Measurements from ENCODE around the gene S100A14.

S100A14 gene

DNA sequence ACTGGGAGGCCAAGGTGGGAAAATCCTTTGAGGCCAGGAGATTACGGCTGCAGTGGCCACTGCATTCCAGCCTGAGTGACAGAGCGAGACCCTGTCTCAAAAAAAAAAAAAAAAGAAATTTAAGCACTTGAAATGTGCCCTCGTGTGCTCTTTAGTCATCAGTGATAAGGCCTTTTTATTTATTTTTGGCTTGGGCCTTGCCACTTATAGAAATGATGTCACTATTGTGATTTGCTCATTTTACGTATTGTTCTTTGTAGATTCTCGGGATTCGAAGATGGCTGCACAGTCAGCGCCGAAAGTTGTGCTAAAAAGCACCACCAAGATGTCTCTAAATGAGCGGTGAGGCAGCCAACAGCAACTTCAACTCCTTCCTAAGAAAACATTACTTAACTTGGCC lies 20.2 kb upstream of the S100A14 start:
- no peak for DNase-seq

DNA sequence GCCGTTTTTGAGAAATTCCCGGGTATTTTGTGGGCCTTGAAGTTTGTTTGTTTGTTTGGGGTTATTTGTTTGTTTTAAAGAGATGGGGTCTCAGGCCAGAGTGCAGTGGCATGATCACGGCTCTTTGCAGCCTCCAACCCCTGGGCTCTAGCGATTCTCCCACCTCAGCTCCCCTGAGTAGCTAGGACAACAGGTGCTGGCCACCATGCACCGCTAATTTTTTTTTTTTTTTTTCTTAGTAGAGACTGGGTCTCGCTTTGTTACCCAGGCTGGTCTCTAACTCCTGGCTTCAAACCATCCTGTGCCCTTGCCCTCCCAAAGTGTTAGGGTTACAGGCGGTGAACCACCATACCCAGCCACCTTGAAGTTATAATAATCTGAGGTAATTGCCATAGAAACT lies 19.7 kb upstream of the S100A14 start:
- no peak for DNase-seq

DNA sequence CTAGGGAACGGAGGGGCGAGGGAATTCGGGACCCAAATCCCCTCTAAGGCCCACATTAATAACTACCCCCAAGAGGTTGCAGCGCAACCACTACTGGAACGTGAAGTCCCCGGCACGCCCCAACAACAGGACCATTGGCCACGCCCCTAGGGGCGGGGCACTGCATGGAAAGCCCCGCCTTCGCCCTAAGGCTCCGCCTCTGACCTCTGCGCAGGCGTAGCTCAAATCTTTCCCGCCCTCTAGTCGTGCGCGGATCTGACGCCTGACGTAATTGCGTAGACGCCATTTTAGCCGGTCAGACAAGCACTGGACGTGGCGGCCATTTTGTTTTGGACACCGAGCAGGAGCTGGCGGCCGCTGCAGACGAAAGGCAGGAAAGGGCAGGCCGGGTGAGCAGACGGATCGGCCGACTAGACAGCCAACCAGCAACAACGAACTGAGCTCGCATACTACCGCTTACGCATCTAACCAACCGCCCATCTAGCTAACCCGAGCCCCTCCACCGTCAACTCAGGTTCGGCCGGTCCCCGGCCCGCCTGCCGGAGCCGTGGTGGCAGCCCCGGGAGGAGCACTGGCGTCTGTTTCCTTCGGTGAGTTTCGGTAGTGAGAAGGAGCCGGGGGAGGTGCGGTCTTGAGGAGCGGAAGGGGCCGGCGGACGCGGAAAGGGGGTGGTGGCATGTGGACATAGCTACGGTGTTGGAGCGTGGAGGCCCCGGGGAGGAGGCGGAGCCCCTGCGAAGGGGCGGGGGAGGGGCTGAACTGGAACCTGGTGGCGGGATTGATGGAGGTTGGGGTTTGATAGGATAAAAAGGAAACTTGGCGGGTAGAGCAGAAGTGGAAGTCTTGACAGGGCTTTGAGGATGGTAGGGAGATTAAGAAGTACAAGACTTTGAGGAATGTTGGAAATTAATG lies 17.9 kb upstream of the S100A14 start, which contains the start of gene CHTOP:
CHTOP (plus strand) TSS at position 313 of the 912 bp plus-strand sequence. CDS start 2,523 bp downstream, outside the sequence.
- peak; percentile 96 to 98 for DNase-seq

DNA sequence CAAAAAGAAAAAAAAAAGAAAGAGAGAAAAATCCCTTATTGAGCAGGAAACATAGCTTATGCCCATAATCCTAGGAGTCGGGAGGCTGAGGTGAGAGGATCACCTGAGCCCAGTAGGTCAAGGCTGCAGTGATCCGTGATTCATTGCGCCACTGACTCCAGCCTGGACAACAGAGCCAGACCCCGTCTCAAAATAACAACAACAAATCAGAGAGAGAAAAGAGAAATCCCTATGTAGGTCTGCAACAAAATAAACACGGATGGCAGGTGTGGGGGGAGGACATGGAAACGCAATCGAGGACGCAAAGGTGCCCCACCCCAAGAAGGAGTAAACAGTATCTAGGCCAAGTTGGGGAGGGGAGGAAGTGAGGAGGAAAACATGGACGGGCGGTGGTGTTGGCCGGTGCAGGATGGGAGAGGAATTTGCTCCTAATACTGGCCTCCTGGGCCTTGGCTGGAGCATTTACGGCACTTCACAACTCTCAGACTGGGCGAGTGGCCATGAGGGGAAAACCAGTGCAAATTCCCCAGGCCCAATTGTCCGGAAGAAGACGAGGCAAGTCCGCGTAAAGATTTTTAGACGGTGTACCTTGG lies 17.1 kb upstream of the S100A14 start:
- no peak for DNase-seq

DNA sequence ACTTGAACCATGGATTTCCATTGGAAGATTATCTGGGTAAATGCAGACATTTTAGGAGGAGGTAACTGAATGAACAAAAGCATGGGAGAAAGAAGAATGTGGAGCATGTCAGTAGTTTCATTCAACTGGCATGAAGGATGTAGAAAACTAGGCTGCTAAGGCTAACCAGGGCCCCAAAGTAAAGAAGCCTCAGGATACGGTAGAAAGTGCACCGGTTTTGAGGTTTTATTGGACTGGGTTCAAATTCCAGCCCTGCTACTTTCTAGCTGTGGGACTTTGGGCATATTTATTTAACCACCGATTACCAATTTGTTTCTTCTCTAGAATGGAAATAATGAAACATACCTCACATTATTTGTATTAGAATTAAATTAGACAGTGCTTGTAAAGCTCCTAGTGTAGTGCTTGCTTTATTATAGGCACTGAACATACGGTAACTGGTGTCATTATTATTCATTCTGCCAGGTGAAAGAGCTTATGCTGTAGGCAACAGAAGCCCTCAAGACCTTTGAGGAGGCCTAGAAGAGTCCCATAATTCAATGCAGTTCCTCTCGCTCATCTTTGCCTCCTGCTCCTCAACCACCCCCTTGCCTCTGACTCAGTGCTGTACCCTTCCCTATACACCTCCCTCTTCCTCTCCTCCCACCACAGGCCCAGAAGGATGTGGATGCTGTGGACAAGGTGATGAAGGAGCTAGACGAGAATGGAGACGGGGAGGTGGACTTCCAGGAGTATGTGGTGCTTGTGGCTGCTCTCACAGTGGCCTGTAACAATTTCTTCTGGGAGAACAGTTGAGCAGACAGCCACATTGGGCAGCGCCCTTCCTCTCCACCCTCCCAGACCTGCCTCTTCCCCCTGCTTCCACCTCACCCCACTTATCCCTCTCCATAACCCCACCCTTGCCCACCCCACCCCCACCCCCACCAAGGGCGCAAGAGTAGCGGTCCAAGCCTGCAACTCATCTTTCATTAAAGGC lies 15.2 kb upstream of the S100A14 start:
- DNase-seq = no peak

DNA sequence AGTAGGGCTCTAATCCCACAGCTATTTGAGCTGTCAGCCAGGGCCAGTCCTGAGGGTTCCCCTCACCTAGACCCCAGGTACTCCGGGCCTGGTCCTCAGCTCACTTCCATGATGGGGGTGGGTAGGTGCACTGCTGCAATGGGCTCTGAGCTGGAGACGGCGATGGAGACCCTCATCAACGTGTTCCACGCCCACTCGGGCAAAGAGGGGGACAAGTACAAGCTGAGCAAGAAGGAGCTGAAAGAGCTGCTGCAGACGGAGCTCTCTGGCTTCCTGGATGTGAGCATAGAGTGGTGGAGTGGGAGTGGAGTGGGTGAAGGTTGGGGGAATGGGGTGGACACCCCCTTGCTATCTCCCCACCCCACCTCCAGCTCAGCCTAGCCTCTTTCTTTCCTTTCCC lies 14.3 kb upstream of the S100A14 start:
- DNase-seq = no peak

DNA sequence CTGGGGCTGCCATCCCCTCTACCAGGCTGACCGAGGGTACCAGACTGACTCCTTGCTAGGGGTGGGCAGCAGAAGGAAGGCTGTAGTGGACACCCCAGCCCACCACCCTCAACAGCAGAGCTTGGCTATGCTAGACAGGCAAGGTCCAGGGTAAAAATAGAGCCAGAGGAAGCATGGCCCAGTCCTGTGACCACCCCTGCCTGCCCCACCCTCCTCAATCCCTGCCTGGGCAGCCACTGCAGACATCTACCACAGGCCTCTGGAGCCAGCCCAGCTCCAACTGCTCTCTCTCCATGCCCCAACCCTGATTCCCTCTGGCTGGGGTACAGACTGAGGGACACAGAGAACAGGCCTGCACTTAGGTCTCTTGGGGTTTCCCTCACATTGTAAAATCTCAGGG lies 13.8 kb upstream of the S100A14 start:
- DNase-seq = no peak

DNA sequence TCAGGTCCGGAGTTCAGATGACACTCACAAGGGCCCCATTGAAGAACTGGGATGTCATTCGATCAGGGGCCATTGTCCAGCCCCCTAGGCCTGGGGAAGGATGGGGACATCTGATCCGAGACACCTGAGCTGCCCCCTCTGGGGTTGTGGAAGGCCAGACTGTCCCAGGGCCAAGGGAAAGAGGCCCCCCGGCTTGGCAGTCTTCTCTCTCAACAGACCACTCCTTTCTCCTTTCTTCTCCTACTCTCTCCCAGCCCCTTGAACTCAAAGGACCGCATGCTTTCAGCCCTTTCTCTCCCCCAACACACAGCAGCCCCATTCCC lies 13.2 kb upstream of the S100A14 start:
- DNase-seq = no peak

DNA sequence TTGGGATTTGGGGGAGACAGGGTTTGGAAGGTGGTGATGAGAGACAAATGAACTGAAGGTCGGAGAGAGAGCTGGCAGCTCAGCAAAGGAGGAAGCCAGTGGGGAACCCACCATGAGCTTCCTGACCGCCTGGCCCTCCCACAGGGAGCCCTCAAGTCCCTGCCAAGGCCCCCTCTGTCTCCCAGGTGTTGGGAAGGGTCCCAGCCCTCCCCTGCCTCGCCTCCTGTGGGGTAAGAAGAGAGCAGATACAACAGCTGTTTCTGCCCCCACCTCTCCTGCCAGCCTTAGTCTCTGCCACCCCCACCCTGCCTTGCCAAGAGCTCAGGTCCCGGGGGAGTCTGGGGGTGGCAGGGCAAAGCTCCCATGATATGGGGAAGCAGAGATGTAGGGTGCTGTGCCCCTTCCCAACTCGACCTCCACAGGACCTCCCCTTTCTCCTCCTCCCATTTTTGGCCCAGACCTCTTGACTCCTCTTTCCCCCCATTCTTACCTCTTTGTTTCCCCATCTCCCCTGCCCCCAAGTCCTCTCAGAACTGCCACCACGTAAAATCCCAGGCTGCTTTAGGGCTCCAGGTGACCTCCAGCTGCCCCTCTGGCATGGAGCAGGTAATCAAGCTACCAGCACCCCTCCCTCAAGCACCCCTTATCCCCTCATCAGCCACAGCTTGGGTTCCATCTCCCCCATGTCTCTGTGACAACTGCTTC lies 12.7 kb upstream of the S100A14 start:
- DNase-seq = no peak

DNA sequence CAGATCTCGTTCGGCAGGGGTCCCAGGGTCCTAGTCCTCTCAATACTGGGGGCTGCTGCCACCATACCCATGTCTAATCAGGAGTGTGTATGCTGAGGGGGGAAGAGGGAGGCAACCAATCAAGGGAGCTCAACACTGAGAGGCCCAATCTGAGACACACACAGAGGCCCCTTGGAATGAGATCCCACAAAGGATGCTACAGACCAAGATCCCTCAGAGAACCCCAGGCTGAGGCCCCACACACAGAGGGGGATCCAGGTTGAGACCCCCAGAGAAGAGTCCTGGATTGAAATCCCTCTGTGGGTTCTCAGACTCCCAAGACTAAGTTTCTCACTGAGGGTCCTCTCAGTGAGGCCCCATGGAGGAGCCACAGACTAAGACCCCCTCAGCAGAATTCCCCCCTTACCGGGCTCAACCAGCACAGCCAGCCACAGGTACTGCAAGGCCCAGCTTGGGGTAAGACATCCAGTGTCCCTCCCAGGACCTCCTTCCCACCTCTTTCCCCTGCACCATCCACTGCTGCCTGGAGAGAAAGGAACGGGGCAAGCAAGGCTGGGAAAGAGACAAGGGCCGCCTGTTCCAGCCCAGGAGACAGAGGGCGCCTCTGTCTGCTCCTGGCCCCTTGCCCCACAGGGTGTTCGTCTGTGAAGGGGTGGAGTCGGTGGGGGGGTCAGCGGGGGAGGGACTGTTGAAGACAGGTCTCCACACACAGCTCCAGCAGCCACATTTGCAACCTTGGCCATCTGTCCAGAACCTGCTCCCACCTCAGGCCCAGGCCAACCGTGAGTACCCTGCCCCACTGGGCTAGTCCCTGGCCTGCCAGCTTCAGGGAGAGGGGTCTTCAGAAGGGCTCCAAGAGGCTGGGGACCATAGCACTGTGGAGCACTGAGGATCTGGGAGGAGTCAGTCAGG lies 11.8 kb upstream of the S100A14 start, which contains the start of gene S100A1:
S100A1 (plus strand) TSS at position 720 of the 912 bp plus-strand sequence. CDS start 2,088 bp downstream, outside the sequence.
- DNase-seq = no peak

DNA sequence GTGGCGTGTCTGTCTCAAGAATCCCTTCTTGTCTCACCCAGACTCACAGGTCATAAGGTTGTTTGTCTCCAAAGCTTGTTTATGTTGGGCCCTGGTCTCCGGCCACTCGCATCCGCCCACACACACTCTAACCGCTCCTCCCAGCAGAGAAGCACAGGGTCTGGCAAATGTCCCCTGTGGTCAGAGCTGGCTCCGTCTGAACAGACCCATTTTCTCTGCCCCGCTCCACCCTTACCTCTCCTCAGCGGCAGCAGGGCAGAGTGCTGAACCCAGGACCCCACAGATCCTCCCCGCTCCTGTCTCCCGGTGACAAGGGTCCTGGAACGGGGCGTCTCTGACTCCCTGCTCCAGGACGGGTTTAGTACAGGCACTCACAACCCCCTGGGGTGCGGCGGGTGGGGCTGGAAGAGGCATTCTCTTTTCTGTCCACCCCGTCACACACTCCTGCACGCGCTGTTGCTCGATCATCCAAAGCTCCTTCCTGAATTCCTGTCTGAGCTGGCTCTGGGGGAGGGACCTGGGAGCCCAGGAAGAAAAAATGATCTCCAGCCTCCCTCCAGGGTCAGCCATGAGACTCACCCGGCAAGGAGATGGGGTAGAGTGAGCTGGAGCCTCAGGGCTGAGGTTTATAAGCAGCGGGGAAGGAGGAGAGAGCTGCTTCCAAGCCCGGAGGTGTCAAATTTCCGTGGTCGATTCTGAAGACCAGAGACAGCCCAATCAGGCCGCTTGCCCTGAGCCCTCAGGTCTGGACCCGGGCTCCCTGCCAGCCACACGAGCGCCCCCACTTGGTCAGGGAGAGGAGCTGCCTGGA lies 11.0 kb upstream of the S100A14 start, which contains the start of gene S100A13:
S100A13 (minus strand) TSS at position 602 of the 811 bp plus-strand sequence. CDS start 1,033 bp downstream, outside the sequence.
- DNase-seq = no peak

DNA sequence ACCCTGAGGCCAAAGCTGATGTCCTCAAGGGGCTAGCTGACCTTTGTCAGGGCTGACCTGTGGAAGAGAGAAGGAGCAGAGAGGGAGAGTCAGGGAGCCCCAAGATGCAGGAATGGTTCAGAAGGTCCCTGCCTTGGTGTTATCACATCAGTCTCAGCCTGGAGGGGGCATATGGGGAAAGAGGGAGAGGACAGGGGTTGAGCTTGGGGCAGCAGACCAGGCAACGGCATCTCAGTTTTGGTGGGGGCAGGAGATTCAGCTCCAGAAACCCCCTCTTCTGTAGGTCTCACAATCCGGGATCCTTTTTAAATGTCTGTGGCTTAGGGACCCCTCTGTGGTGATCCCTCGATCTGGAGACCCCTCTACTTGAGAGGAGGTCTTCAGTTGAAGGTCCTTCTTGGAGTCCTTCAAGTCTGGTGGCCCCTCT lies 10.4 kb upstream of the S100A14 start:
- no peak for DNase-seq

DNA sequence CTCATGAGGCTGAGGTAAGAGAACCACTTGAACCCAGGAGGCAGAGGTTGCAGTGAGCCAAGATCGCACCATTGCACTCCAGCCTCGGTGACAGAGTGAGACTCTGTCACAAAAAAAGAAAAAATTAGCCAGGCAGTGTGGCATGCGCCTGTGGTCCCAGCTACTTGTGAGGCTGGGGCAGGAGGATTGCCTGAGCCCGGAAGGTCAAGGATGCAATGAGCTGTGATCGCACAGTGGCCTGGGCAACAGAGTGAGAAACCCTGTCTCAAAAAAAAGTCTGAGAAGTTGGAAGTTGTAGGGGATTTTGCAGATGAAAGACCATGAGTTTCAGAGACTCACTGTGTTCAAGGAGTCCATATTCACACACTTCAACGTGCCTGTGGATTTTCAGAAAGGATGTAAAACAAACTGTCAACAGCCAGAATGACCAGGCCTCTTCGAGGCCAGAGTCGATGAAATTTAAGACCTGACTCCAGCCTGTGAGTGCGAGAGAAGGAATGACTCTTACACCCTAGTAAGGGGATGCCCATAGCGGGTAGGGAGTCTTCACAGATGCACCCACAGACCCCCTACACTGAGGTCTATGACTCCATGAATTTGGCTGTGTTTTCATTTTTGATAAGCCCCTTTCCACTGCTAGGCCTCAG lies 9.0 kb upstream of the S100A14 start:
- no peak for DNase-seq

DNA sequence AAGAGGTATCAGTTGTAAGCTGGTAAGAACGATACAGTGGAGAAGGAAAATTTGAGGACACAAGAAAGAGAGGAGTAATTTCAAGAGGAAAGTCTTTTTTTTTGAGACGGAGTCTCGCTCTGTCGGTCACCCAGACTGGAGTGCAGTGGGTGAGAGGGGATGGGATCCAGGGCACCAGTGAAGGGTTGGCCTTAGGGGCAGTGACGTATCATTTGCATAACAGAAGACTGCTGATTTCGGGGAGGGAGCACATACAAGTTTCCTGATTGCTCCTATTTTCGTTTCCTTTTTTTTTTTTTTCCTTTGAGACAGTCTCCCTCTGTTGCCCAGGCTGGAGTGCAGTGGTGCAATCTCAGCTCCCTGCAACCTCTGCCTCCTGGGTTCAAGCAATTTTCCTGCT lies 7.0 kb upstream of the S100A14 start:
- no peak for DNase-seq

DNA sequence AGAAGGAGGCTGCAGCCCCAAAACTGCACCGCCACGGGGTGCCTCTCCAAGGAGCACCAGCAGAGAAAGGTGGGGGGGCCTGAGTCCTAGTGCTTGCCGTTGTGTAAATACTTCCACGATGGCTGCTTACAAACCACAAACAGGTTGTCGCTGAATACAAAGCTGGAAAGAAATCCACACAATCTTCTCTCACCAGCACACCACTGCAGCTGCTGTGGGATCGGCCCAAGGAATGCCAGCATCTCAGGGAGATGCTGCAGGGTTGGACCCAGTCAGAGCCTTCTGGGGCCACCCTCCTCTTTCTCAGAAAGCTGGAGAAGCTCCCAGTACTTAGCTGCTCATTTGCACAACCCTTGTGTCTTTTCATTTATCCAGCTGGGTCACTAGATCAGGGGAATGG lies 3.0 kb upstream of the S100A14 start:
- no peak for DNase-seq

DNA sequence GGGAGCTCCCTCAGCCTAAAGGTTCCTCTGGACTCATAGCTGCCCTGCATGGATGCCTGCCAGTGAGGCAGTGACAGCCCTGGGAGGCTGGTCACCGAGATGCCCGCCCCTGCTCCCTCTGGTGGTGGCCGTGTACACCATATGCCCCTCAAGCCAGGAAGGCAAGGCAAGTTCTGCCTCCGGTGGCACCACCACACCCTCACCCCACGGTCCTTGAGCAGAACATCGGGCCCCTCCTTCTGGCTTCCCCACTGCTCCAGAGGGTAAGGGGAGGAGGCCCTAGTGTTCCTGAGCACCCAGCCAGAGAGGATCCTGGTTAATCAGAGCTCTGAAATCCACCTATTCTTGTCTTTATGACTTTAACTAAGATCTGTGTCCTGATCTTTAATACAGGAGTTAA lies 1.5 kb upstream of the S100A14 start:
- peak in 1 of 2 donors; percentile 77 for DNase-seq

DNA sequence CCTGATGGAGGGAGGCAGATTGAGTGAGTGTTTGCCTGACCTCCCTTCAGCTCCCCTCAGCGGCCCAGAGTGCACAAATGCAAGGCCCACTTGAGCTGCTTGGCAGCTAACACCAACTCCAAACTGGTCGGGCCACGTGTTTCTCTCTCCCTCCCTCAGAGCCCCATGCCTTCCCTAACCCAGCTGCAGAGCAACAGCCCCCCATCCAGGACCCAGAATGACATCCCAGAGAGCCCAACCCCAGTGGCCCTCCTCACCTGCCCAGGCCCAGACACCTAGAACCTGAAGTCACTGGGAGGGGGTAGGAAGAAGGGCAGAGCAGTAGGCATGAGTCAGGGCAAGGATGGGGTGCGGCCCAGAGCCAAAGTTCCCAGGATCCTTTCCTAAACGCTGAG lies 789 bp upstream of the S100A14 start:
- no peak for DNase-seq

DNA sequence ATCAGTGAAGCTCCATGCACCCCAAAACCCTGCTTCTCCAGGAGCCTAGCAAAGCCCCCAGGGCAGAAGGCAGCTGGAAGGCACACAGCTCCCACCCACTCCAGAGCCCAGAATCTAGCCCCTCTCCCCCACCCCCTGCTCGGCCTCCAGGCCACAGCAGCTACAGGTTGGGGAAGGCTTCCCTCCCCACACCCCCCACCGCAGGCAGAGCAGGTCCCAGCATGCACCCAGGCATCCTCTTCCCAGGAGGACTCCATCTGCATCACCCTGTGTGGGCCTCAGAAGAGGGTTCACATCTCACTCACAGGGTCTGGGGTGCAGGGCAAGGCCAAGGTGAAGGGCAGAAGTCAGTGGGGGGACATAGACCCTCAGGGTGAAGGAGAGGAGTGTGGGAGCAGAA lies 719 bp downstream of the S100A14 start:
- no peak for DNase-seq

DNA sequence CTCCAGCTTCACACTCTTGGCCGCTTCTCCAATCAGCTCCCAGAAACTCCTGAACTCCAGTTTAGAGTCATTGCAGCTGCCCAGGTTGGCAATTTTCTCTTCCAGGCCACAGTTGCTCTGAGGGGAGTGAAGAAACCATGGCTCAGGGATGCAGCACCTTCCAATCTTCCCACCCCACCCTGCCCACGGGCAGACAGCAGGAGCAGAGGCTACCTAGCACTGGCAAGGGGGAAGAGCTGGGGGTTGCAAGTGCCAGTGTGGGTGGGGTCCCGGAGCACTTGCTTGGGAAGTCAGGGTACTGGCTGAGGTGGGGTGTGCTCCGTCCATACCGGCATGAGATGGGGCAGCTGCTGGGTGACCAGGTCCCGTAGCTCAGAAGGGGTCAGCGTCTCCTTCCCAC lies 1.2 kb downstream of the S100A14 start:
- DNase-seq = no peak
